ENCODE data around the gene ARMC9.

- no peak for TF ChIP-seq CTCF (IDR thresholded peaks at IDR 0.05; ENCODE audit: poor library complexity)
- no peak for TF ChIP-seq EZH2 (IDR thresholded peaks at IDR 0.05; ENCODE audit: borderline replicate concordance)
These were observed 30.5 kb upstream of the ARMC9 start for GRCh38 chr2:231167745-231168459.
